Stimulated activated naive CD8-positive, alpha-beta T cell treated with anti-CD3 and anti-CD28 coated beads, Interleukin-15, amount 100 ng/mL, for 72 hours (primary cell): ENCODE data around the gene SWI5.

Experiments
- ATAC-seq: fragments of 150-1000 bp; cut with Tn5 transposase; 2 replicates; pipeline ENCODE4 v1.10.0; 2021; ENCODE audit warnings: mild to moderate bottlenecking, moderate library complexity
- DNase-seq, 2 donors: peaks; one replicate each; pipeline ENCODE4 v3.0.0; 2021 to 2022
- H3K27ac Mint-ChIP-seq, 2 donors: one replicate each; pipeline ENCODE4 v1.8.0; 2022; ENCODE audit warnings: mild to moderate bottlenecking in 2 of 2, mixed read lengths in 2 of 2, moderate library complexity in 2 of 2
- H3K27me3 Mint-ChIP-seq: one replicate; pipeline ENCODE4 v1.8.0; 2022; ENCODE audit warnings: mixed read lengths
- H3K4me1 Mint-ChIP-seq: one replicate; pipeline ENCODE4 v1.8.0; 2022; ENCODE audit warnings: mild to moderate bottlenecking, mixed read lengths
- H3K4me3 Mint-ChIP-seq, 2 donors: one replicate each; pipeline ENCODE4 v1.8.0; 2022; ENCODE audit warnings: mild to moderate bottlenecking in 2 of 2, mixed read lengths in 2 of 2, moderate library complexity in 1 of 2
- H3K9me3 Mint-ChIP-seq, 2 donors: one replicate each; pipeline ENCODE4 v1.8.0; 2022; ENCODE audit warnings: mixed read lengths in 2 of 2

Gene SWI5

GRCh38 chr9:128247226-128247803 is 28.8 kb upstream of the SWI5 start:
- no peak for DNase-seq
- ATAC-seq = no peak
- no peak overlapping the region for H3K4me3 Mint-ChIP-seq
- peaks cover 44% of the 10 kb centered on the region for H3K27me3 Mint-ChIP-seq
- H3K9me3 Mint-ChIP-seq = no peaks in the 10 kb centered on the region
- no peak overlapping the region for H3K27ac Mint-ChIP-seq
- H3K4me1 Mint-ChIP-seq = peaks cover 43% of the 10 kb centered on the region

- Mint-ChIP-seq H3K4me1 (peaks cover 31% of the 10 kb centered on the region), H3K27ac (no peak overlapping the region), H3K4me3 (peak overlapping the region; percentile 80 to 89), H3K9me3 (no peaks in the 10 kb centered on the region), H3K27me3 (peaks cover 32% of the 10 kb centered on the region)
- no peak for DNase-seq
- ATAC-seq = no peak
These were observed 26.5 kb upstream of the SWI5 start for GRCh38 chr9:128249558-128249907.

- Mint-ChIP-seq H3K27ac (no peak overlapping the region), H3K4me3 (peak overlapping the region; percentile 80 to 89)
These were observed 25.9 kb upstream of the SWI5 start for GRCh38 chr9:128249908-128250838.

GRCh38 chr9:128250839-128251731 is 25.0 kb upstream of the SWI5 start:
- DNase-seq = no peak
- Mint-ChIP-seq H3K4me3 (peak overlapping the region; percentile 83 to 89), H3K4me1 (peaks cover 20% of the 10 kb centered on the region), H3K27me3 (peaks cover 19% of the 10 kb centered on the region), H3K9me3 (no peaks in the 10 kb centered on the region), H3K27ac (peak overlapping the region in 1 of 2 donors; percentile 16)
- no peak for ATAC-seq

More at GRCh38 chr9:128249908-128250838, 25.9 kb upstream of the SWI5 start:
- ATAC-seq = peak; percentile 91
- no peaks in the 10 kb centered on the region for H3K9me3 Mint-ChIP-seq
- peaks cover 29% of the 10 kb centered on the region for H3K4me1 Mint-ChIP-seq
- H3K27me3 Mint-ChIP-seq = peaks cover 28% of the 10 kb centered on the region
- DNase-seq = peak; percentile 96 to 98

- DNase-seq (no peak), ATAC-seq (no peak)
- peaks cover 18% of the 10 kb centered on the region for H3K27me3 Mint-ChIP-seq
- H3K4me1 Mint-ChIP-seq = peaks cover 17% of the 10 kb centered on the region
- no peaks in the 10 kb centered on the region for H3K9me3 Mint-ChIP-seq
- H3K4me3 Mint-ChIP-seq = peak overlapping the region in 1 of 2 donors; percentile 58
- no peak overlapping the region for H3K27ac Mint-ChIP-seq
These were observed 24.4 kb upstream of the SWI5 start for GRCh38 chr9:128251732-128252100.

GRCh38 chr9:128252317-128253139 is 23.5 kb upstream of the SWI5 start:
- no peaks in the 10 kb centered on the region for H3K9me3 Mint-ChIP-seq
- peaks cover 18% of the 10 kb centered on the region for H3K27me3 Mint-ChIP-seq
- DNase-seq (no peak), ATAC-seq (no peak)
- H3K27ac Mint-ChIP-seq = no peak overlapping the region
- peaks cover 17% of the 10 kb centered on the region for H3K4me1 Mint-ChIP-seq
- H3K4me3 Mint-ChIP-seq = no peak overlapping the region

- Mint-ChIP-seq H3K4me3 (no peak overlapping the region), H3K27me3 (peaks cover 18% of the 10 kb centered on the region), H3K27ac (no peak overlapping the region), H3K4me1 (peaks cover 17% of the 10 kb centered on the region), H3K9me3 (no peaks in the 10 kb centered on the region)
- no peak for ATAC-seq
- DNase-seq = no peak
These were observed 22.7 kb upstream of the SWI5 start for GRCh38 chr9:128253140-128253990.

- H3K4me3 Mint-ChIP-seq = no peak overlapping the region
- no peaks in the 10 kb centered on the region for H3K9me3 Mint-ChIP-seq
- ATAC-seq (no peak), DNase-seq (no peak)
- peaks cover 18% of the 10 kb centered on the region for H3K27me3 Mint-ChIP-seq
- H3K27ac Mint-ChIP-seq = no peak overlapping the region
- H3K4me1 Mint-ChIP-seq = peaks cover 17% of the 10 kb centered on the region
These were observed 22.1 kb upstream of the SWI5 start for GRCh38 chr9:128253991-128254346.

- H3K27me3 Mint-ChIP-seq = peaks cover 18% of the 10 kb centered on the region
- H3K27ac Mint-ChIP-seq = no peak overlapping the region
- H3K4me1 Mint-ChIP-seq = peaks cover 14% of the 10 kb centered on the region
- H3K4me3 Mint-ChIP-seq = no peak overlapping the region
- DNase-seq = no peak
- ATAC-seq = no peak
- H3K9me3 Mint-ChIP-seq = no peaks in the 10 kb centered on the region
These were observed 21.7 kb upstream of the SWI5 start for GRCh38 chr9:128254362-128254761.

GRCh38 chr9:128254855-128255759 is 21.0 kb upstream of the SWI5 start:
- H3K27ac Mint-ChIP-seq = no peak overlapping the region
- H3K9me3 Mint-ChIP-seq = no peaks in the 10 kb centered on the region
- H3K4me1 Mint-ChIP-seq = peaks cover 8% of the 10 kb centered on the region
- peaks cover 18% of the 10 kb centered on the region for H3K27me3 Mint-ChIP-seq
- H3K4me3 Mint-ChIP-seq = no peak overlapping the region
- DNase-seq = peak; percentile 51
- peak; percentile 37 for ATAC-seq

GRCh38 chr9:128257086-128257825 is 18.8 kb upstream of the SWI5 start:
- no peaks in the 10 kb centered on the region for H3K9me3 Mint-ChIP-seq
- H3K4me3 Mint-ChIP-seq = no peak overlapping the region
- ATAC-seq = no peak
- no peaks in the 10 kb centered on the region for H3K4me1 Mint-ChIP-seq
- no peak overlapping the region for H3K27ac Mint-ChIP-seq
- peaks cover 3% of the 10 kb centered on the region for H3K27me3 Mint-ChIP-seq
- DNase-seq = no peak

GRCh38 chr9:128257907-128258306 is 18.2 kb upstream of the SWI5 start:
- no peak overlapping the region for H3K27ac Mint-ChIP-seq
- no peaks in the 10 kb centered on the region for H3K27me3 Mint-ChIP-seq
- DNase-seq (no peak), ATAC-seq (no peak)
- H3K4me3 Mint-ChIP-seq = no peak overlapping the region
- no peaks in the 10 kb centered on the region for H3K4me1 Mint-ChIP-seq
- no peaks in the 10 kb centered on the region for H3K9me3 Mint-ChIP-seq

GRCh38 chr9:128258326-128258725 is 17.8 kb upstream of the SWI5 start:
- H3K27me3 Mint-ChIP-seq = no peaks in the 10 kb centered on the region
- ATAC-seq = no peak
- H3K27ac Mint-ChIP-seq = no peak overlapping the region
- H3K4me1 Mint-ChIP-seq = no peaks in the 10 kb centered on the region
- no peaks in the 10 kb centered on the region for H3K9me3 Mint-ChIP-seq
- no peak for DNase-seq
- no peak overlapping the region for H3K4me3 Mint-ChIP-seq
